Globus pallidus (tissue), 1 donor: ENCODE data around the gene DDX1.

Source experiments
- DNase-seq: peaks from one replicate; pipeline ENCODE4 v3.0.0-alpha.2; 2015; ENCODE audit warnings: low spot score

DDX1 gene

GRCh38 chr2:15630121-15630977, 38.7 kb downstream of the DDX1 start:
- no peak for DNase-seq

GRCh38 chr2:15630978-15631719, 39.5 kb downstream of the DDX1 start:
- DNase-seq: no peak

- no peak for DNase-seq
Observed at GRCh38 chr2:15631883-15632282, 40.2 kb downstream of the DDX1 start.

GRCh38 chr2:15633043-15633970, 41.6 kb downstream of the DDX1 start:
- no peak for DNase-seq

- no peak for DNase-seq
Observed at GRCh38 chr2:15633971-15634346, 42.3 kb downstream of the DDX1 start.

- no peak for DNase-seq
Observed at GRCh38 chr2:15634846-15635490, 43.3 kb downstream of the DDX1 start.

GRCh38 chr2:15636972-15637785, 45.5 kb downstream of the DDX1 start:
- DNase-seq: peak; percentile 81

GRCh38 chr2:15638720-15639119, 47.1 kb downstream of the DDX1 start:
- DNase-seq: no peak

- DNase-seq: no peak
Observed at GRCh38 chr2:15639323-15640251, 47.9 kb downstream of the DDX1 start.

- DNase-seq: no peak
Observed at GRCh38 chr2:15640261-15640711, 48.6 kb downstream of the DDX1 start.

- no peak for DNase-seq
Observed at GRCh38 chr2:15640784-15641183, 49.1 kb downstream of the DDX1 start.

- DNase-seq: no peak
Observed at GRCh38 chr2:15641530-15641982, 49.9 kb downstream of the DDX1 start.

- DNase-seq: no peak
Observed at GRCh38 chr2:15642011-15642814, 50.5 kb downstream of the DDX1 start.

GRCh38 chr2:15642815-15643500, 51.3 kb downstream of the DDX1 start:
- no peak for DNase-seq

GRCh38 chr2:15643791-15644585, 52.3 kb downstream of the DDX1 start:
- no peak for DNase-seq

GRCh38 chr2:15645300-15645699, 53.6 kb downstream of the DDX1 start:
- no peak for DNase-seq

GRCh38 chr2:15645720-15646385, 54.2 kb downstream of the DDX1 start:
- DNase-seq: no peak
